ENCODE measurements around the gene RAB35. TPM values are rescaled to one million over a fixed set of nuclear protein-coding genes. Genes with fewer than 3 reads are reported as not detected.

Gene RAB35
- total RNA-seq, 1 experiment from 2014 or later, result 52.8 TPM

- ATAC-seq, result no peak
- no peak overlapping the region for H2AFZ ChIP-seq (ENCODE audit: low read length)
- H3K9me2 ChIP-seq (replicated peaks; ENCODE audit: low read length), result no peaks in the 10 kb centered on the region
- intact Hi-C loops (cut with micrococcal nuclease), result no loop called here
- TF ChIP-seq EZH2 (IDR thresholded peaks at IDR 0.05; ENCODE audit: low read length, unreplicated experiment) (no peak), CTCF (conservative IDR thresholded peaks at IDR 0.05; ENCODE audit: low read depth, low read length) (no peak)
- H3K4me3 ChIP-seq (ENCODE audit: low read length), result no peak overlapping the region
- H3K79me2 ChIP-seq (ENCODE audit: low read length), result no peaks in the 10 kb centered on the region
- H3K36me3 ChIP-seq (ENCODE audit: low read depth, low read length), result no peaks in the 10 kb centered on the region
- H3K4me1 ChIP-seq (ENCODE audit: insufficient read depth, low read length), result peaks cover 35% of the 10 kb centered on the region
- H3F3A ChIP-seq (ENCODE audit: low read length, unreplicated experiment), result no peaks in the 10 kb centered on the region
- H3K27me3 ChIP-seq (ENCODE audit: low read length), result no peaks in the 10 kb centered on the region
- no peak overlapping the region for H3K4me2 ChIP-seq (ENCODE audit: low read length)
- ChIA-PET POLR2A (ENCODE audit: unreplicated experiment) (no interaction called here), CTCF (no interaction called here)
- H3K9me3 ChIP-seq (ENCODE audit: low read length), result no peaks in the 10 kb centered on the region
- H4K20me1 ChIP-seq (ENCODE audit: low read length), result no peaks in the 10 kb centered on the region
- no TSS peak for BruUV-seq (replicated peaks)
- H3K27ac ChIP-seq (ENCODE audit: low read length), result no peak overlapping the region
- no peak for DNase-seq
- no peak overlapping the region for H3K9ac ChIP-seq (ENCODE audit: low read length)
Measured at GRCh38 chr12:120081641-120082040, 34.9 kb downstream of the RAB35 start.

- intact Hi-C loops (cut with micrococcal nuclease), result loop anchor here (1.0 to 5.0 kb wide), 4 partner anchors 8 to 139 kb away; no protein-coding TSS in a partner anchor
- DNase-seq (peak; percentile 98), ATAC-seq (peak; percentile 91)
- H3F3A ChIP-seq (ENCODE audit: low read length, unreplicated experiment), result no peaks in the 10 kb centered on the region
- H3K27ac ChIP-seq (ENCODE audit: low read length), result peak overlapping the region; percentile 95
- H3K9me3 ChIP-seq (ENCODE audit: low read length), result no peaks in the 10 kb centered on the region
- H4K20me1 ChIP-seq (ENCODE audit: low read length), result no peaks in the 10 kb centered on the region
- peak overlapping the region; percentile 74 for H3K9ac ChIP-seq (ENCODE audit: low read length)
- H3K9me2 ChIP-seq (replicated peaks; ENCODE audit: low read length), result no peaks in the 10 kb centered on the region
- ChIA-PET POLR2A (ENCODE audit: unreplicated experiment) (interaction anchor here (0.7 kb wide), 1 partner anchor 107 kb away, joined by 4 read pairs; no protein-coding TSS in a partner anchor), CTCF (interaction anchor here (1.2 kb wide), 1 partner anchor 91 kb away, joined by 4 read pairs; the partner anchor contains the start of gene BICDL1)
- peaks cover 28% of the 10 kb centered on the region for H3K4me1 ChIP-seq (ENCODE audit: insufficient read depth, low read length)
- TF ChIP-seq EZH2 (IDR thresholded peaks at IDR 0.05; ENCODE audit: low read length, unreplicated experiment) (no peak), EZH2phosphoT487 (IDR thresholded peaks at IDR 0.05; ENCODE audit: borderline replicate concordance, low read length) (no peak), CTCF (conservative IDR thresholded peaks at IDR 0.05; ENCODE audit: low read depth, low read length) (no peak)
- H3K79me2 ChIP-seq (ENCODE audit: low read length), result no peaks in the 10 kb centered on the region
- no peaks in the 10 kb centered on the region for H3K36me3 ChIP-seq (ENCODE audit: low read depth, low read length)
- peak overlapping the region; percentile 33 for H2AFZ ChIP-seq (ENCODE audit: low read length)
- peak overlapping the region; percentile 27 for H3K4me3 ChIP-seq (ENCODE audit: low read length)
- H3K4me2 ChIP-seq (ENCODE audit: low read length), result peak overlapping the region; percentile 69
- no peaks in the 10 kb centered on the region for H3K27me3 ChIP-seq (ENCODE audit: low read length)
- BruUV-seq (replicated peaks), result no TSS peak
Measured at GRCh38 chr12:120079411-120080400, 36.8 kb downstream of the RAB35 start.
